Activated T-cell treated with anti-CD3 and anti-CD28 coated beads, Interleukin-2, amount 50 U/mL, for 1 hour (primary cell): ENCODE results near the gene GRID2IP.
"Not testable (repeated sequence)": the region's sequence is repeated elsewhere in the genome, so short reads cannot be mapped to it uniquely, and the experiment has no call there.

Source experiments
- DNase-seq: peaks from one replicate; pipeline ENCODE4 v3.0.0-alpha.2; 2020

The GRID2IP gene

DNA sequence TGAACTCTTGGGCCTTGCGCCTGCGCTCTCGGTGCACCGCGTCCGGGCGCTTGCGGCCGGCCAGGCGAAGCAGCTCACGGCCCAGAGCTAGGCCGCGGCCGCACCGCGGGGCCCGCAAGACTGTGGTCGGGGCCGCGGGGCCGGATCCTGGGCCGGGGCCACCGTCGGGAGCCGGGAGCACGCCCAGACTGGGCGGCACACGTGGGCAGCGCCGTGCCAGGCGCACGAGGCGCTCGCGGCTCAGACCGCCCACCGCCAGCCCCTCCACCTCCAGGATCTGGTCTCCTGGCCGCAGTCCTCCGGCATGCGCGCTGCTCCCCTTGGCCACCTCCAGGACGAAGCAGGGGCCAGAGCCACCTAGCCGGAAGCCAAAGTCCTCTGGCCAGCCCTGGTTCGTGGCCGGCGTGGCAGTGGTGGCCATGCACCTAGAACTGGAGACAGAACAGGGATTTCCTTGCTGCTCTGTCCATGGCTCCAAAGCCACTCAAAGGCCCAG is at the start of gene GRID2IP:
TSS of gene GRID2IP (minus strand) at position 446 of the 496 bp plus-strand sequence. CDS start at position 421, 25 bp downstream.
- DNase-seq = no peak

DNA sequence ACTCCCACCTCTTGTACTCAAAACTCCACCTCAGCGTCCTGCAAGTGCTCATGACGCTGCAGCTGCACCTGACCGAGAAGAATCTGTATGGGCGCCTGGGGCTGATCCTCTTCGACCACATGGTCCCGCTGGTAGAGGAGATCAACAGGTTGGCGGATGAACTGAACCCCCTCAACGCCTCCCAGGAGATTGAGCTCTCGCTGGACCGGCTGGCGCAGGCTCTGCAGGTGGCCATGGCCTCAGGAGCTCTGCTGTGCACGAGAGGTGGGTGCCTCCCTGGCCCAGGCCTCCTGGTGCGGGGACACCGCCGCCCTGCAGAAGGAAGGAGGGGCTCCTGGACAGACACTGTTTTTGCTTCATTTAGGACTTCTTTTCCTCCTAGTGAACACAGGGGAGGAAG is 48.8 kb upstream of the GRID2IP start:
- DNase-seq = no peak

DNA sequence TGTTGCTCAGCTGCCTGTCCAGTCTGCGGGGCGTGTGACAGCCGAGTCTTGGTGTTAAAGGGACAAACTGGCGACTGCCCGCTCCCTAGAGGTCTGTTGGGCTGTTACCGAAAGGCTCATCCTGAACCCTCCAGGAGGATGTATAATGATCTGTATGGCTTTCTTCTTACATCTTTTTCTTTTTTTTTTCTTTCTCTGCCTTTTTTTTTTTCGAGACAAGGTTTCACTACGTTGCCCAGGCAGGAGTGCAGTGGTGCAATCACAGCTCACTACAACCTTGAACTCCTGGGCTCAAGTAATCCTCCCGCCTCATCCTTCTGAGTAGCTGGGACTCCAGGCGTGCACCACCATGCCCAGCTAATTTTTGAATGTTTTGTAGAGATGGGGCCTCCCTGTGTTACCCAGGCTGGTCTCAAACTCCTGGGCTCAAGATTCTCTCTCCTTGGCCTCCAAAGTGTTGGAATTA is 39.4 kb upstream of the GRID2IP start:
- no peak for DNase-seq

DNA sequence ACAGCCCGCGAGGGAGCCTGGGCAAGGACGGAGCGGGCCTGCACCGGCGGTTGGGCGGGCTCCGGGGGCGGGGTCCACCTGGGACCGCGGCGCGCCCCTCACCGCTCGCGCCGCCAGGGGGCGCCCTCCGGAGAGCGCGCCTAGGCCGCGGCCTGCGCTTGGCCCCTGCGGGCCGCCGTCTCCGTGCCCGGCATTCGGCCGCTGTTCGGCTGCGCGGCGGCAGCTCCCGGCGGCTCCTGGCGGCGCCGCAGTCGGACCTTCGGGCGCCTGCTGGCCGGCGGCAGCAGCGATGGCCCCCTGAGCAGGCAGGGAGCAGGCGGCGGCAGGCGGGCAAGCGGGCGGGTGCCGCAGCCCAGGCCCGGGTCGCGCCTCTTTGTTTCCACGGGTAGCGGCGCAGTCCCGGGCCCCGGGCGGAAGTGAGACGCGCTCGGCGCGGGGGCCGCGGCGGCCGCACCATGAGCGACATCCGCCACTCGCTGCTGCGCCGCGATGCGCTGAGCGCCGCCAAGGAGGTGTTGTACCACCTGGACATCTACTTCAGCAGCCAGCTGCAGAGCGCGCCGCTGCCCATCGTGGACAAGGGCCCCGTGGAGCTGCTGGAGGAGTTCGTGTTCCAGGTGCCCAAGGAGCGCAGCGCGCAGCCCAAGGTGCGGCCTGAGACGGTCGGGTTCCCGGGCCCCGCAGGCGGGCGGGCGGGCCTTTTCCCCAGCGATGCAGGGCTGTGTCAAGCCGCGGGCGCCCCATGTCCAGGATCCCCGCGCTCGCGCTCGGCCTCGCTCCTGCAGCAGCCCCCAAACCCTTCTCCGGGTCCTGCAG is 38.8 kb upstream of the GRID2IP start, which contains the start of gene INTS15:
TSS of gene INTS15 (plus strand) at position 193 of the 816 bp plus-strand sequence. CDS start at position 456, 263 bp downstream.
- DNase-seq = peak; percentile 90

DNA sequence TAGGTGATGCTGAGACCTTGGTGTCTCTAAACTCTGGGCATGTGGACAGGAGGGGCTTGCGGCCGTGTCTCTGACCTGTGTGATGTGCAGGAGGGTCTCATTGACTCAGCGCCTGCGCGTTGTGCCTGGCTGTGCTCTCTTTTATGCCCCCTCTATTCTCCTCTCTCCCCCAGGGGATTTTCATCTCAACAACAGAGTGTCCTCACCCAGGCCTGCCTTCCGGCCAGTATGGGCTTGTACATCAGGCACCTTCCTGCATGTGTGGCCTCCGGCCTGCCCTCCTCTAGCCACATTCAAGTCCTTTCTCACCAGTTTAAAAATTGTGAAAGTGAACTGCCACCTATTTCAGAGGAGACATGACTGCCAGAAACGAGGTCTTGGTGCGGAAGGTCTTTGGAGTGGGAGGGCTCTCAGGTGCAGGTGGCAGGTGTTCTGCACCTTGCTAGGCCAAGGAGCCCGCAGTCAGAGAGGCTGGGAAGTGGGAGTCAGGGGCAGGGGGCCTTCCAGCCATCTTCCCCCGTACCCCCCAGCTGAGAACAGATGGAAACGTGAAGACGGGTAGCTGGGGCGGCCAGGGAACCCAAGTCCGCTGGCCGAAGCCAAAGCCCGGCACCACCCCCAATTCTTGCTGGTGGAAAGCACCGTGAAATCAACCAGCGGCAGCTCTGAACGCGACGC is 38.0 kb upstream of the GRID2IP start:
- DNase-seq = no peak

DNA sequence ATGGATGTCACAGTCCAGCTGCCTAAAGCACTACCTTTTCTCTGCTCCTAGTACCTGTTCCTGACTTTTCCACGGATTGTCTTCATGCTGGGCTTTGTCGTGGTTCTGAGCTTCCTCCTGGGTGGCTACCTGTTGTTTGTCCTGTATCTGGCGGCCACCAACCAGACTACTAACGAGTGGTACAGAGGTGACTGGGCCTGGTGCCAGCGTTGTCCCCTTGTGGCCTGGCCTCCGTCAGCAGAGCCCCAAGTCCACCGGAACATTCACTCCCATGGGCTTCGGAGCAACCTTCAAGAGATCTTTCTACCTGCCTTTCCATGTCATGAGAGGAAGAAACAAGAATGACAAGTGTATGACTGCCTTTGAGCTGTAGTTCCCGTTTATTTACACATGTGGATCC is 37.3 kb upstream of the GRID2IP start:
- DNase-seq = no peak

DNA sequence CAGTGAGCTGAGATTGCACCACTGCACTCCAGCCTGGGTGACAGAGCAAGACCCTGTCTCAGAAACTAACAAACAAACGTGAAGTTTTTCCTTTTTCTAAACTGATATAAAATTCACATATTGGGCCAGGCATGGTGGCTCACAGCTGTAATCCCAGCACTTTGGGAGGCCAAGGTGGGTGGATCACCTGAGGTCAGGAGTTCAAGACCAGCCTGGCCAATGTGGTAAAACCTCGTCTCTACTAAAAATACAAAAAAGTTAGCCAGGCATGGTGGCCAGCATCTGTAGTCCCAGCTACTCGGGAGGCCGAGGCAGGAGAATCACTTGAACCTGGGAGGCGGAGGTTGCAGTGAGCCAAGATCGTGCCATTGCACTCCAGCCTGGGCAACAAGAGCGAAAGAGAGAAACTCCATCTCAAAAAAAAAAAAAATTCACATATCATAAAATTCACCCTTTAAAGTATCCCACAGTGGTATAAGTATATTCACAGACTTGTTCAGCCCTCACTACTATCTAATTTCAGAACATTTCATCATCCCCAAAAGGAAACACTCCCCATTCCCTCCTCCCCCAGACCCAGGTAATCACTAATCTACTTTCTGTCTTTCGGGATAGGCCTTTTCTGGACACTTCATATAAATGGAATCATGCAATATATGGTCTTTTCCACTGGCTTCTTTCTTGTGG is 34.6 kb upstream of the GRID2IP start:
- not testable (repeated sequence) for DNase-seq

DNA sequence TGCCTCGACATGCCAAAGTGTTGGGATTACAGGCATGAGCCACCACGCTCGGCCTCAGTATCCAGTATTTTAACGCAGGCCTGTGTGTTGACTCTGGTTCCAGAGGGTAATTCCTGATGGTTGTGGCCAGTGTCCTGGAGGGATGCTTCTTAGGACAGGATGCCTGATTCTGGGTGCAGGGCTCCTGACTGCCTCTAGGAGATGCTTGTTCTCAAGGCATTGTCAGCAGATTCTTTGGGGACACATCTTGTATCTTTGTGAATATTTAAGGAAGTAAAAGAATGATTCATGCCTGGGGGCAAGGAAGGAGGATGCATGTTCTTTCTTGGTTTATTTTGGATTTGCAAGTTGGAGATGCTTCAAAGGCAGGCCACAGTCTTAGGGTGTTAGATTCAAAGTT is 28.2 kb upstream of the GRID2IP start:
- DNase-seq = no peak

DNA sequence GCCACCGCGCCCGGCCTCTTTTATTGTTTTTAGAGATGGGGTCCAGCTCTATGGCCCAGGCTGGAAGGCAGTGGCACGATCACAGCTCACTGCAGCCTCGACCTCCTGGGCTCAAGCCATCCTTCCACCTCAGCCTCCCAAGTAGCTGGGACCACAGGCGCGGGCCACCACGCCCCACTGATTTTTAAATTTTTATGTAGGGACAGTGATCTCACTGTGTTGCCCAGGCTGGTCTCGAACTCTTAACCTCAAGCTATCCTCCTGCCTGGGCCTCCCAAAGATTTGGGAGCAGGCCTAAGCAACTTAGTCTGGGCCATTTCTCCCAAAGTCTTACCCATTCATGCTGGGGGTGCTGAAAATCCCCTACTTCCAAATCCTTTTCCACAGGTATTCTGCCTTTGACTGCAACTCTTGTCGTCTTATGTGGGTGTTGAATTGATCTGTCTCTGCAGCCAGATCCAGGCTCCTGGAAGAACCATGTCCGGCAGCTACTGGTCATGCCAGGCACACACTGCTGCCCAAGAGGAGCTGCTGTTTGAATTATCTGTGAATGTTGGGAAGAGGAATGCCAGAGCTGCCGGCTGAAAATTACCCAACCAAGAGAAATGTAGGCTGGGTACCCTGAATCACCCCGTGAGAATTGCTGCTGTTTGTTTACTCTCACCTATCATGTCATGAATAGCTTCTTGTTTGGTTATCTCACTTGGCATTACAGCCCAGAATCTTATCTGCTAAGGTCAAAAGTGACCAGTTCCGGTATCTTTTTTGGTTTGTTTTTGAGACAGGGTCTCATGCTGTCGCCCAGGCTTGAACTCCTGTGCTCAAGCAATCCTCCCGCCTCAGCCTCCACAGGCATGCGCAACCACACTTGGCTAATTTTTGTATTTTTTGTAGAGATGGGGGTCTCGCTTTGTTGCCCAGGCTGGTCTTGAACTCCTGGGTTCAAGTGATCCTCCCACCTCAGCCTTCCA is 27.1 kb upstream of the GRID2IP start:
- DNase-seq = no peak

DNA sequence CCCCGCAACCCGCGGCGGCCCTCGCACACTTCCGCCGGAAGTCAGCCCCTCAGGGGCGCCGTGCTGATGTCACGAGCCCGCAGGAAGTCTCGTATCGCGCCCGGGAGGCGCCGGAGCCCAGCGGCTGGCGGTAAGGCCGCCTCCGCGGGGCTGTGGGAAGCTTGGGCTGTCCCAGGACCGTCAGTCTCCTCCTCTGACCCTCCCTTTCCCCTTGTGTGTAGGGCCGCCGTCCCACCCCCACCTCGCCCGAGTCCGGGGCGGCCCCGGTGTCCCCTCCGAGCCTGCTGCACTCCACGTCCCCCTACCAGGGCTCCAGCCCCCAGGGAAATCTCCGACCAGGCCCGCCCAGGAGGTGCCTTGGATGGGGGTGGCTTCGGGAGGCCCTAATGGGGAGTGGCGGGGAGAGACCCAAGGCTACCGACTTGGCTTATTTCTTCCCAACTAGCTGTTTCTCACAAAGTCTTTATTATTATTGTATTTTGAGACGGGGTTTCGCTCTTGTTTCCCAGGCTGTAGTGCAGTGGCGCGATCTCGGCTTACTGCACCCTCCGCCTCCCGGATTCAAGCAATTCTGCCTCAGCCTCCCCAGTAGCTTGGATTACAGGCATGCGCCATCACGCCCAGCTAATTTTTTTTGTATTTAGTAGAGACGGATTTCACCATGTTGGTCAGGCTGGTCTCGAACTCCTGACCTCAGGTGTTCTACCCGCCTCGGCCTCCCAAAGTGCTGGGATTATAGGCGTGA is 26.3 kb upstream of the GRID2IP start, which contains the start of gene ZDHHC4:
TSS of gene ZDHHC4 (plus strand) at position 86 of the 745 bp plus-strand sequence. CDS start 3,108 bp downstream, outside the sequence.
- DNase-seq = peak; percentile 84

DNA sequence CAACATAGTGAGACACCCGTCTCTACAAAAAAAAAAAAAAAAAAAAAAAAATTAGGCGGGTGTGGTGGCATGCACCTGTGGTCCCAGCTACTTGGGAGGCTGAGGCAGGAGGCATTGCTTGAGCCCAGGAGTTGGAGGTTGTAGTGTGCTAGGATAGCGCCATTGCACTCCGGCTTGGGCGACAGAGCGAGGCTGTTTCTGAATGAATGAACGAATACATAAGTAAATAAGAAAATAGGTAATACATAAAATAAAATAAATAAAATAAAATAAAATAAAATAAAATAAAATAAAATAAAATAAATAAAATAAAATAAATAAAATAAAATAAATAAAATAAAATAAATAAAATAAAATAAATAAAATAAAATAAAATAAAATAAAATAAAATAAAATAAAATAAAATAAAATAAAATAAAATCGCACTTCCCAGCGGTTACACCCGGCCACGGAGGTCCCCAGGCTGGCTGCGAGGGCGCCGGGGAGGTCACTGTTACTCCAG is 25.7 kb upstream of the GRID2IP start:
- peak; percentile 44 for DNase-seq

DNA sequence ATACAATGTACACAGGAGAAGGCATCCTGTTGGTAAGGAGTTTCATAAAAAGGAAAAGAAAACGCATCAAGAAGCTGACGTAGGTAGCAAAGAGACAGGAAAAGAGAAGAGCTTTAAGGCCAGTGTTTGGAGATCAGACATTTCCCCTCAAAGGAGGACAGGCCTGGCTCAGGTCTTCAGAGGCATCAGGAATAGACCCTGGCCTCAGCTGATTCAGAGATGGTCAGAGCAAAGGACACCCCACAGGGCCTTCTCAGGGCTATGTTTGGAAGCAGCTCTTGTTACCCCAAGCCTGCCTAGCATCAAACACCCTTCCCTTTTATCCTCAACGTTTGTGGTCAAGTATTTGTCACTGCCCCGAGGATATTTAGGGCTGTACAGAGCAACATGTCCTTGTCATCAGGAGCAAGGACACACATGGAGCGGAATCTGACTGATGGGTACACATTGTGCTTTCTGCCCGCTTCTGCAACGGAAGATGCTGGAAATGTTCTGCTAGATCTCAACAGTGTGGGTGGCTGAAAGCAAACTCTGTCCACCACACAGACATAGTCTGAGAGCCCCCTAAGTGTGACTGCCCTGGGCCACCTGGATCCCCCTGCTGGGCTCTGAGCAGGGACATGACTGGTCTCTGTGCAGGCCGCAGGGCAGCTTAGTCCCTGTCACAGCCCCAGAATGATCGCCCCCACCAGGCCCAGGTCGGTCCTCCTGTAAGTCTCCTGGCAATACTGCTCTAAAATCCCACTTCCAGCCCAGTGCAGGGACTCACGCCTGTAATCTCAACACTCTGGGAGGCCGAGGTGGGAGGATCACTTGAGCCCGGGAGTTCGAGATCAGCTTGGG is 25.0 kb upstream of the GRID2IP start:
- no peak for DNase-seq

DNA sequence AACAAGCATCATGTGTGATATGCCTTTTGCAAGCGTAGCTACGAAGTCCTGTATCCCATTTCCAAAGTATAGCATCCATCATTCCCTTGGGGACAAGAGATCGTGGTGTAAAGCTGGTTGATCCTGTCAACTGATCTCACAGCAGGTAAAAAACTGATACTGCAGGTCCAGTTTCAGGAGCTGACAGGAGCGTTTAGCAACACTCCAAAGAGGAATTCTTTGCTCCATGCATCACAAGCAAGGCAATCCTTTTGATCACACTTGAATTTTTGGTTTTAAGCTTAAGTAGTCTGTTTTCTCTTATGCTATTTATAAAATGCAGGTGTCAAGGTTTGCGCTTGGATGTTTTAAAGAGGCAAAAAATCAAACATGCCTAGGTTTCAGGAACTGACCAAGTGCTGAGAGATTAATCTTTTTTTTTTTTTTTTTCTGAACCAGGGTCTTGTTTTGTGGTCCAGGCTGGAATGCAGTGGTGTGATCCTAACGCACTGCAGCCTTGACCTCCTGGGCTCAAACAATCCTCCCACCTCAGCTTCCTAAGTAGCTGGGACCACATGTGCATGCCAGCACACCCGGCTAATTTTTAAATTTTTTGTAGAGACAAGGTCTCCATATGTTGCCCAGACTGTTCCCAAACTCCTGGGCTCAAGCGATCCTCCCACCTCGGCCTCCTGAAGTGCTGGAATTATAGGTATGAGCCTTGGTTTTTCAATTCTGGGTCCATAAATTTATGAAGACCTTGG is 24.2 kb upstream of the GRID2IP start:
- DNase-seq = no peak

DNA sequence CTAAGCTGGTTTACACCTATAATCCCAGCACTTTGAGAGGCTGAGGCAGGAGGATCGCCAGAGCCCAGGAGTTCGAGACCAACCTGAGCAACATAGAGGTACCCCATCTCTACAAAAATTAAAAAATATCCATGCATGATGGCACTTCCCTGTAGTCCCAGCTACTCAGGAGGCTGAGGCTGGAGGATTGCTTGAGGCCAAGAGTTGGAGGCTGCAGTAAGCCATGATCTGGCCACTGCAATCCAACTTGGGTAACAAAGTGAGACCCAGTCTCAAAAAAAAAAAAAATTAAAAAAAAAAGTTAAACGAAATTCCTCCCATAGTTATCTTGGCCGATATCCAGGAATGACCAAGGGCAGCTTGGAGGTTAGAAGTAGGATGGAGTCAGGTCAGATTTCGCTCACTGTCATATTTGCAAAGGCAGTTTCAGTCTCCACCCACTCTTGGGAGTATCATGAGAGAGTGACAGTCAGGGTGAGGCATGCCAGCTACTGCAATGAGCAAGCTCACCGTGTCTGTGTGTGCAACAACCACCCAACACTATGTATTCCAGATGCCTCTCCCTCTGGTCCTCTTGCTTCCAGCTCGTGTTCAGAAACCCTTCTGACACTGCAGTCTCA is 20.0 kb upstream of the GRID2IP start:
- DNase-seq = no peak

DNA sequence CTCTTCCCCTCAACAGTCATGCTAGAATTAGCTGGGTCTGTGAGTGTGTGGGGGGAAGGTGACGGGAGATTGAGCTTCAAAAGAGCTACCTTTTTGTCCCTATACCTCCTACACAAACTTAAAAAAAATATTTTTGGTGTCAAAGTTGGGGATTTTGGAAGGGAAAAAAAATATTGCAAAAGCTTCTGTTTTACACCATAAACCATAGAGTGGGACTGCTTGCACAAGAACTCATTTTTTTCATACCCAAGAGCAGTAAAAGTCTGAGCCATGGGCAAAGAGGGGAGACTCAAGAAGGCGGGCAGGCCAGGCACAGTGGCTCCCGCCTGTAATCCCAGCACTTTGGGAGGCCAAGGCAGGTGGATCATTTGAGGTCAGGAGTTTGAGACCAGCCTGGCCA is 16.6 kb upstream of the GRID2IP start:
- DNase-seq = no peak

DNA sequence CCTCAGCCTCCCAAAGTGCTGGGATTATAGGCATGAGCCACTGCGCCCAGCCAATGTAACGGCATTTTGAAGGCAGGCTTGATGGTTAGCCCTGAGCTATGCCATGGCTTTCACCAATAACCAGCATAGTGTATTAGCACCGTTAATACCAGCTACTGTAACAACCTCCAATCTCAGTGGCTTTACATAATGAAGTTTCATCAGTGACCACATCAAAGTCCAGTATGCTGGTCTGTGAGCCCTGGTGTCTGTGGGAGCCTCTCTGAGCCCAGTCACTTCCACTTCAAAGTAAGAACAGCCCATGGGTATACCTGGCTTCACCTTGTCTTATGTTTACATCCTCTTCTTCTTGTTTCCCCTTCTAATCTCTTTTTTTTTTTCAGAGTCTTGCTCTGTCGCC is 14.4 kb upstream of the GRID2IP start:
- DNase-seq = no peak

DNA sequence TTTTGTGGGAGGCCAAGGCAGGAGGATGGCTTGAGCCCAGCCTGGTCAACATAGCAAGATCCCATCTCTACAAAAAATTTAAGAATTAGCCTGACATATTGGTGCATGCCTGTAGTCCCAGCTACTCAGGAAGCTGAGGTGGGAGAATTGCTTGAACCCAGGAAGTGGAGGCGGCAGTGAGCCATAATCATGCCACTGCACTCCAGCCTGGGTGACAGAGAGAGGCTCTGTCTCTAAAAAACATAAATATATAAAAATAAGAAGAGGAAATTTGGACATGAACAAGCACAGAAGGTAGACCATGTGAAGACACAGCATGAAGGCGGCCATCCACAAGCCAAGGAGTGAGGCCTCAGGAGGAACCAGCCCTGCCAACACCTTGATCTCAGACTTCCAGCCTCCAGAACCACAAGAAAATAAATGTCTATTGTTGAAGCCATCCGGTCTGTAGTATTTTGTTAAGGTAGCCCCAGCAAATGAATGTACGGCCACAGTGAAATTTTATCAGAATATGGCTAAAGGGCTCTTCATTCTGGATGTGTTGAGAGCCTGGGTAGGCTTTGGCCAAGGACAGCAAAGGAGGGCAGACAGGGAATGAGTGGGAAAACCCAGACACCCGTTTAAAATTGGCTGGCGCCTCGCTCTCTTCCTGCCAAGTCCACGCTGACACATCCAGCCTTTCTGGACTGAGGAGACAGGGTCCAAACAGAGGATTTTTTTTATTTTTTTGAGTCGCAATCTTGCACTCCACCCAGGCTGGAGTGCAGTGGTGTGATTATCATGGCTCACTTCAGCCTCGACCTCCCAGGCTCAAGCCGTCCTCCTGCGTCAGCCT is 12.9 kb upstream of the GRID2IP start:
- DNase-seq = no peak

DNA sequence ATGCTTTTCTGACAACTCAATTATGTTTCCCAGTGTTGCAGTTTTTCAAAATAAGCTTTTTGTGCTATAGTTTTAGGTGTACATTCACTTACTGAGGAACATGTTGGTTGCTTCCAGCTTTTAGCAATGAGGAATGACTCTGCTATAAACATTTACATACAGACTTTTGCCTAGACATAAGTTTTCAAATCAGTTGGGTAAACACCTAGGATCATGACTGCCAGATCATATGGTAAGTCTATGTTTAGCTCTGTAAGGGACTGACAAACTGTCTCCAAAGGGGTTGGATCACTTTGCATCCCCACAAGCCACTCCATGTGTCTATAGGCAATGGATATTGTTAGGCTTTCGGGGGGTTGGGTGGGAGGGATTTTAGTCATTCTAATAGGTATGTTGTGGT is 10.8 kb upstream of the GRID2IP start:
- DNase-seq = no peak
